ENCODE measurements around the gene TXNDC16.

The TXNDC16 gene

DNA sequence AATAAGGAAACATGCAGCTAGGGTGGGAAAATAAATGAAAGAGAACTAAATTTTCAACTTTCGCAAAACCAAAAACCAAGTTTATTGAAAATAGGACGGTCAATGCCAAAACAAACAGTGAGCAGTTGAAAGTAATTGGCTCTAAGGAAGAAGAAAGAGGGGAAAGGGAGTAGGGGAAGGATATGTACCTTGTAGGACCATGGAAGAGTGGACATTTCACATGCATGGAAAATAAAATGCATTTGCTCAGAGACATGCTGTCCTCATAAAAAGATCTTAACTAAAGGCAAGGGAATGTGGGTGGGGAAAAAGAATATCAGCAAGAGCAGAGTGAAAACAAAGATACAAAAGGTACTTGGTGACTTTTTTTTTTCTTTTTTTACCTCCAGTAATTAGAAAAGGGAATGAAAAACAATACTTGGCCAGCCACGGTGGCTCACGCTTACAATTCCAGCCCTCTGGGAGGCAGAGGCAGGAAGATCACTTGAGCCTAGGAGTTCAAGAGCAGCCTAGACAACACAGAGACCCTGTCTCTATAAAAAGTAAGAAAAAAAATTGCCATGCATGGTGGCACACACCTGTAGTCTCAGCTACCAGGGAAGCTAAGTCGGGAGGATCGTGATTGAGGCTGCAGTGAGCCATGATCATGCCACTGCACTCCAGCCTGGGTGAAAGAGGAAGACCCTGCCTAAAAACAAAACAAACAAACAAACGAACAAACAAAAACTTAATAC, 6.6 kb downstream of the TXNDC16 start:
- in situ Hi-C loops (cut with MboI; ENCODE audit: low sequenced_read_pairs): no loop called here

DNA sequence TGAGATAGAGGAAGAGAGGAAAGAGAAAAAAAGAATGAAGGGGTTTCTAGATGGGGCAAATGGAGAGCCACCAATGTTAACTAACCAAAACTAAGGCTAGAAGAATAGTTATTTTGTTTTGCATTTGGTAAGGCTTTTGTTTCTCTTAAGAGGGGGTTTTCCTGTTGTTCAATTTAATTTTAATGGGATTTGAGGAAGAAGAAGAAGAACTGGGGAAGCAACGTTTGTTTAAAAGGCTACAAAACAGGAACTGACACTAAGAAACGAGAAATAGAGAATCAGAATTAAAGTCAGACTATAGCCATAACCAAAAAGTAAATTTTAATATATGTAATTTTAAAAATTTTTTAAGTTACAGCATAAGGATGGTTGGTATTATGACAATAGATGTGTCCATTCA, 13.7 kb downstream of the TXNDC16 start:
- in situ Hi-C loops (cut with MboI; ENCODE audit: low sequenced_read_pairs): no loop called here

DNA sequence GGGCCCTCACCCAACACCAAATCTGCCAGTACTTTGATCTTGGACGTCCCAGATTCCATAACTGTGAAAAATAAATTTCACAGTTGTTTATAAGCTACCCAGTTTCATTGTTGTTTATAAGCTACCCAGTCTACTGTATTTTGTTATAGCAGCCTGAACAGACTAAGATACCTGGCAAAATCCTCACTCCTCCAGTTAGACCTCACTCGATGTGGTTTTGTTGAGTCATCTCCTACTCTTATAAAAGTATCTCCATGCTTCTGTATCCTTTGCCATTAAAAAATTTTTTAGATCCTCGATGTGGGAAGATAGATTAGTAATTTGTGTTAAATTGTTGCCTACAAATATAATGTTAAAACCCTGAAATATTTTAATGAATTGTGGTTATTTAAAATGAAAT, 16.0 kb downstream of the TXNDC16 start:
- in situ Hi-C loops (cut with MboI; ENCODE audit: low sequenced_read_pairs): no loop called here

DNA sequence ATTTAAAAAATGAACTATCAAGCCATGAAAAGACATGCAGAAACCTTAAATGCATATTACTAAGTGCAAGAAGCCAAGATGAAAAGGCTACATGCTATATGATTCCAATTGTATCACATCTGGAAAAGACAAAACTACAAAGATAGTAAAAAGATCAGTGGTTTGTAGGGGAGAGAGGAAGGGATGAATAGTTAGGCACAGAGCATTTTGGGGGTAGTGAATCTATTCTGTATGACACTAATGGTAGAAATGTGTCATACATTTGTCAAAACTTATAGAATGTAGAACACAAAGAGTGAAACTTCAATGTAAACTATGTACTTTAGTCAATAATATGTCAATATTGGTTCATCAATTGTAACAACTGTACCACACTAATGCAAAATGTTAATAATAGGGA, 20.8 kb downstream of the TXNDC16 start:
- in situ Hi-C loops (cut with MboI; ENCODE audit: low sequenced_read_pairs): no loop called here

DNA sequence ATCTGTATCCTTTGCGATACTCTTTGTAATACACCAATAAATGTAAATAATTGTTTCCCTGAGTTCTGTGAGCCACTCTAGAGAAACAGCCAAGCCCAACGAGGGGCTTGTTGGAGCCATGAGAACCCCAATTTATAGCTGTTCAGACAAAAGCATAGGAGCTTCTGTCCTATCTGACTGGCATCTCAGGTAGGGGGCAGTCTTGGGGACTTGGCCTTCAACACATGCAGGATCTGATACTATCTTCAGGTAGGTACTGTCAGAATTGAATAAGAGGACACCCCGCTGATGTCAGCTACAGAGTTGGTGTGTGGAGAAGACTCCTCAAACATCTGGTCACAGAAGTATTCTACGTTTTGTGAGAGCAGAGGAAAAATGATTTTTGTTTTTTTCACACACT, 25.3 kb downstream of the TXNDC16 start:
- in situ Hi-C loops (cut with MboI; ENCODE audit: low sequenced_read_pairs): no loop called here

DNA sequence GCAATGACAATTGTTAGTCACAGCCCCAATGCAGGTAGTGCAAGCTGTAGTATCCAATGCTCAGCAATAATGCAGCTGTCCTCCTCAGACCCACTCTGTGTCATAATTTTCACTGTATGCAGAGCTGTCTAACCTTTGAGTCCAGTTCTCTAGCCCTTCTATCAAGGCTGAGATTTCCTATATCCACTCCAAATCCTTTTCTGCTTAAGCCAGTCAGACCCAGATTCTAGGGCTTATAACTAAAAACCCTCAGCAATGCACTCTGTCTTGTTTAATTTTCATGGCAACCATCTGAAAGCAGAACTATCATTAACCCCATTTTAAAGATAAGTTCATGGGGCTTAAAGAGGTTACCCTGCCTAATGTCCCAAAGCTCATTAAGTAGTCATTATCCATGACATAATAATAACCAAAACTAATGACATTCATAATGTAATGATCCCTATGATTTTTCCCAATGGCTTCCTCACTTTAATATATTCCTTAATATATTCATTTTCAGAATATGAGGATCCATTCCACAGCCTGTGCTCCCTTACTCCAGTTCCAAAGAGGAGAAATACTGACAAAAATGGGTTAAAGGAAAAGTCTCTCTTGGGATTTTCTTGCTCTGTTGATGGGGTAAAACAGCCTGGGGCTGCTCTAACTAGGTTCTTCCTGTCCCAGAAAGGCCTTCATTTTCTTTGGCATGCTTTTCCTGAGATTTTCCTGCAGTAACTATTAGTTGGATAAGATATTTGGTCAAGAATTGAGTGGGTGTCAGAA, 29.5 kb downstream of the TXNDC16 start:
- in situ Hi-C loops (cut with MboI; ENCODE audit: low sequenced_read_pairs): no loop called here

DNA sequence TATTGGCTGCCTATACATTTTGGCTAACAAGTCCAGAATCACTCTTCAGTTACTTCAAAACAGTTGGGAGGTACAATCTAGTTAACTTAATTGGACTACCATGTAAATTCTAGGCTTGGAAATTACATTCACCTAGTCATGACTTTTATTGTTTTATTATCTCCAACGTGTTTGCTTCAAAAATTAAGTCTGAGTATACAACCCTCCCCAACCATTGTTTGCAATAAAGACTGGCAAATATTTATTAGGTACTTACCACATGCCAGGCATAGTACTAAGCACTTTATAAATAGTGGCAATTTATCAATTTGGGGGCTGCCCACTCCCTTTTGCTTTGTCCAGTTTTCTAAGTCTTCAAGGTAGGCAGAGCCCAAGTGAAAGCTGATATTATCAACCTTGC, 30.3 kb downstream of the TXNDC16 start:
- in situ Hi-C loops (cut with MboI; ENCODE audit: low sequenced_read_pairs): no loop called here

DNA sequence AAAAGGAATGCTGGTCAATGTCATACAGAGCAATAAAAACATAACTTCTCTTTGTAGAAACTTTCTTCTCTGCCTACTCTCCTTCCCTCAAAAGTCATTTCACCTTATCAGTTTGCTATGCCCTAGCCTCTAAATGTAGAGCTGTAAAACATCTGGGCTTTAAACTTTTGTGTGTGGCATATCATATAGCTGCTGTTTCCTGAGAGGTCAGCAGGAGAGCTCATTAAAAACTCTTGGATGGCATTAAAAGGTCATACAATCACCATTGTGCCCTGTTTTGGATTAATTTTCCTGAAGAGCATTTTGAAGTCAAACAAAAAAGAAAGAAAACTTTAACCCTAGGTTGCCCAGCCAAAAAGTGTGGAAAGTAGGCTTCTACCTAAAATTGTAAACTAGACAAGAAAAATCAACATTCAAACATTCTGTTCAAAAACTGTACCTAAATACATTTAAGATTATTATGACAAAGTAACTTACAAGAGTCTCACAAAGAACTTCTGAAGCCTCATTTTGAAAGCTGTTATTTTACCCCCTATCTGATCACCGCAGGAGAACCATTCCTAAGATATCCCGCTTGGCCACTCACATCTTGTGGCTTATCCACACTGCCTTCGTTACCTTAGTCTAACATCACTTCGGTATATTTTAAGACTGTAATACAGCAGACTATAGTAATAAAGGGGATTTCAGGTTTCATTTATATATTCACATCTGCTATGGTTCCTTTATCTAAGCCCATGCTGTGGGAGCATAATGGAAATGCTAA, 38.1 kb downstream of the TXNDC16 start:
- in situ Hi-C loops (cut with MboI; ENCODE audit: low sequenced_read_pairs): no loop called here

DNA sequence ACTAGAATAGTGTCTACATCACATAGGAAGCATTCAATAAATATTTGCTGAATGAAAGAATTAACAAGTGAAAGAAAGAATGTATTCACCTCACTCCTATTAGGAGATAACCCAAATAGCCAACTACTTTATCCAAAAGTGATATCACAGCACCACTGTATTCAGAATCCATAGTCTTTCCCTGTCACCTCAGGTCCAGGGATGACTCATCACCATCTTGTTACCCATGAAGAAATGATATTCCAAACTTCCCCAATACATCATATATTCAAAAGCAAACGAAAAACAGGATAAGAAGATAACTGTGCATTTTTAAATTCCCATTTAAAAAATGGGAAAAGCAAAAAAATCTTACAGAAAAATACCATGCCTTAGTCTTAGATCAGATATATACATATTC, 39.1 kb downstream of the TXNDC16 start:
- in situ Hi-C loops (cut with MboI; ENCODE audit: low sequenced_read_pairs): no loop called here

DNA sequence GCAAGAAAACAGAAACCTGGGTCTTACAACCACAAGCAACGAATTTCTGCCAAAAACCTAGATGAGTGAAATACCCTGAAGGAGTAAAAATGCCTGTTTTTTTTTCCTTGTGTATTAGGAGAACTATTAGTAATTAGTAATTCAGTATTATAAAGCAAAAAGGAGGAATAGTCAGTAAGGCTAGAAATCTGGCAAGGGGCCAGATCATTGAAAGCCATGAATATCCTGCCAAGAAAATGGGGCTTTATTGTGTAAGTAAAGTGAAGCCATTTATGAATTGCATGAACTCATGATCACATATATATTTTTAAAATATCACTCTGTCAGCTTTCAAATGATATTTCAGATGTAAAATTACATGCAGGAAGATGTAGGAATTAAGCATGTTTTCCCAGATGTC, 57.9 kb downstream of the TXNDC16 start:
- in situ Hi-C loops (cut with MboI; ENCODE audit: low sequenced_read_pairs): no loop called here

DNA sequence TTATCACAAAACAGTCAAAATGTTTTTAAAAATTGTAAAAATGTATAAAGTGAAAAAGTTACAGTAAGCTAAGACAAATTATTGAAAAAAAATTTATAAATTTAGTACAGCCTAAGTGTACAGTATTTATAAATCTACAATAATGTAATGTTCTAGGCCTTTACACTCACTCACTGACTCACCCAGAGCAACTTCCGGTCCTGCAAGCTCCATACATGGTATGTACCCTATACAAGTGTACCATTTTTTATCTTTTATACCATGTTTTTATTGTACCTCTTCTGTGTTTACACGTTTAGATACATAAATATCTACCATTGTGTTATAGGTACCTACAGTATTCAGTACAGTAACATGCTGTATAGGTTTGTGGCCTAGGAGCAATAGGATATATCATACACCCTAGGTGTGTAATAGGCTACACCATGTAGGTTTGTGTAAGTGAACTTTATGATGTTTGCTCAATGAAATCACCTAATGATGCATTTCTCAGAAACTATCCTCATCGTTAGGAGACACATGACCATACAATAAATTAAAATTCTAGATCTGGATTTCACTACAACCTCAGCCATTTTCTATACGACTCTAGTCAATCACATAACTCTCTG, 66.8 kb downstream of the TXNDC16 start:
- in situ Hi-C loops (cut with MboI; ENCODE audit: low sequenced_read_pairs): no loop called here

DNA sequence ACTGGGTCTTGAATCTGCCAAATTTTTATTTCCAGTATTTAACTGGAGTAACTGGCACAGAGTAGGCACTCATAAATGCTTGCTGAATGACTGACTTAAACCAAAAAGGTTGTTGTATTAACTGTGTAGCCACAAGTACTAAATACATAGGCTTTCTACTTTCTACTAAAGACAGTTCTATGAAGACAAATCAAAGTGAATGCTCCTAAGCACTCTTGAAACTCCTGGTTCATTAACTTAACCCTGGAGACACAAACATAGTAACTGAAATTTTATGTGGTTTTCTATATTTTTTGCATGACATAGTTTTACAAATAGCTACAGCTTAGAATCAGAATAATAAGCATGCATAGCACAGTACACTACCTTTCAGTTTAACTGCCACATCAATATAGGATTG, 70.4 kb downstream of the TXNDC16 start:
- in situ Hi-C loops (cut with MboI; ENCODE audit: low sequenced_read_pairs): no loop called here

DNA sequence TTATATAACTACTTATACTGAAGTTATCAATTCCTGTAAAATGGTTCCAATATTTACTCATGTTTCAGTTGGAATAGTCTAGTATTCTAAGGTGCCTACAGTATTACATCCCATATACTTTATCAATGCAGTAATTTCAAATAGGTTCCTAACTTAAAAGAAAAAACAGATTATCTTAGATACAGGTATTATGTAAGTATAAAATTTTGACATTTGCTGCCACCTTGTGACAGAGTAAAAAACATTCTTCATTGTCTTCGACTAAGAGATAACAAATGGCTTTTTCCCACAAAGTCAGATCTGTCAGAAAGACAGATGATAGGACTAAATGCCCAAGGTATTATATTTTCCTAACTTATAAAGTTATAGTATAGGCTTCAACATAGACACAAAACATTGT, 78.7 kb downstream of the TXNDC16 start:
- in situ Hi-C loops (cut with MboI; ENCODE audit: low sequenced_read_pairs): loop anchor here (10.0 kb wide), 1 partner anchor 179 kb away; no protein-coding TSS in a partner anchor

DNA sequence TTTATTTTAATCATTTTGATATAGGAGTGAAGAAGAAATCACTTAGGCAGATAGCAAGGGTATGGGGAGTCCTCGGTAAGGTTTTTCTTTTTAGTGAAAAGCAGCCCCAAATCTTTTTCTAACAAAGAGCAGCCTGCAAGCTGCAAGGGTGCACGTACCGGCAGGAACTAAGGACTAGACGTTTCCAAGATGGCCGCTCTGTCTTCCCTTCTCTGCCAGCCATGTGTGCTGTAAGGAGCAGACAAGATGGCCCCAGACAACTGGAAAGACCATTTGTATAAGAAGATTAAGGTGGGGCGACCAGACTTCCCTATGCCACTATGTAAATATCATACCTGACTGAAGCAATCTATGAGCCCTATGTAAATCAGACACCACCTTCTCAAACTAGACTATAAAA, 79.6 kb downstream of the TXNDC16 start:
- in situ Hi-C loops (cut with MboI; ENCODE audit: low sequenced_read_pairs): loop anchor here (10.0 kb wide), 1 partner anchor 178 kb away; no protein-coding TSS in a partner anchor

DNA sequence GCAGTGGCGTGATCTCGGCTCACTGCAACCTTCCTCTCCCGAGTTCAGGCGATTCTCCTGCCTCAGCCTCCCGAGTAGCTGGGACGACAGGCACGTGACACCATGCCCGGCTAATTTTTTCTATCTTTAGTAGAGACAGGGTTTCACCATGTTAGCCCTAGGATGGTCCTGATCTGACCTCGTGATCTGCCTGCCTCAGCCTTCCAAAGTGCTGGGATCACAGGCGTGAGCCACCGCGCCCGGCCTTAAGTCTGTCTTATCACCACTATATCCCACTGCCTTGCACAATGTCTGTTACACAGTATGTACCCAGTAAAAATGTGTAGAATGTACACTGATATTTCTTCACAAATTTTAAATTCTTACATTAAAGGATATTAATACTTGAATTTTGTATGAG, 80.1 kb downstream of the TXNDC16 start:
- in situ Hi-C loops (cut with MboI; ENCODE audit: low sequenced_read_pairs): loop anchor here (10.0 kb wide), 1 partner anchor 177 kb away; no protein-coding TSS in a partner anchor

DNA sequence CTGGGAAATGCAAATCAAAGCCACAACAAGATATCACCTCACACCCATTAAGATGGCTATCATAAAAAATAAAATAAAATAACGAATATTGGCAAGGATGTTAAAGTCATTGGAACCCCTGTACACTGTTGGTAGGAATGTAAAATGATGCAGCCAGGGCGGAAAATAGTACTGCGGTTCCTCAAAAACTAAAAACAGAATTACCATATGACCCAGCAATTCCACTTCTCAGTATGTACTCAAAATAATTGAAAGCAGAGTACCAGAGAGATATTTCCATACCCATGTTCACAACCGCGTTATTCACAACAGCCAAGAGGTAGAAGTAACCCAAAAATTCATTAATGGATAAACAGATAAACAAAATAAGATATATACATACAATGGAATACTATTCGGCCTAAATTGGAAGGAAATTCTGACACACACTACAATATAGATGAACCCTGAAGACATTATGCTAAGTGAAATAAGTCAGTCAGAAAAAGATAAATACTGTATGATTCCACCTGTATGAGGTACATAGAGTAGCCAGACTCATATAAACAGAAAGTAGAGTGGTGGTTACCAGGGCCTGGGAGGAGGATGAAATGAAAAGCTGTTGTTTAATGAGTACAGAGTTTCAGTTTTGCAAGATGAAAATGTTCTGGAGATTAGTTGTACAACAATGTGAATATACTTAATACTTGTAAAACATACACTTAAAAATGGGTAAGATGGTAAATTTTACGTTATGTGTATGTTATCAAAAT, 84.6 kb downstream of the TXNDC16 start:
- in situ Hi-C loops (cut with MboI; ENCODE audit: low sequenced_read_pairs): no loop called here

DNA sequence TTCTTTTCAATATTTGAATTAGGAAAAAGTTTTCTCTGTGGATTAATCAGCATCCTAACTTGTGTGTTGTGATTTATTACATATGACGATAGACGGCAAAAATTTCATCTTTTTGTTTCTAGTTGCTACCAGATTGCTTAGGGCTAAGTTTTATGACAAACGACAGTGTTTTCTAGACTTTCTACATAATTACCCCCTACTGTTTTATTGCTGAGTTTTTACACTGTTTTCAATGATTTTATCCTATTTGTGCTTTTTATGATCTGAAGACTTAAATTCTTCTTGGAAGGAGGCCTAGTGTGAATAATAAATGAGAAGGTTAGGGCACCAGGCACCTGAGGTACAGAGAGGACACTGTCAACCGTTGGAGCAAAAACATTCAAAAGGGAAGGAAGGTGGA, 88.1 kb downstream of the TXNDC16 start:
- in situ Hi-C loops (cut with MboI; ENCODE audit: low sequenced_read_pairs): no loop called here

DNA sequence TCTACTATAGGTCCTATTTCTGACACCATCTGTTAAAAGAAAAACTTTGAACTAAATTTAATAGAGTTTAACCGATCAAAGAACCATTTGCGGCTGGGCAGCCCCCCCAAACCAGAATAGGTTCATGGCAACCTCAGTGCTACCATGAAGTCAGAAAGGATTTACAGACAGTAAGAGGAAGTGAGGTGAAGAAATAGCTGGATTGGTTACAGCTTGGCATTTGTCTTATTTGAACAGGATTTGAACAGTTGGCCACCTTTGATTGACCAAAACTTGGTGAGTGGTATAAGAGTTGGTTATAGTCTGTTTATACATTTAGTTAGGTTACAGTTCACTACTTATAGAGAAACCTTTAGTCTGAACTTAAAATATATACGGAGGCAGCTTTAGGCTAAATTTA, 88.9 kb downstream of the TXNDC16 start:
- in situ Hi-C loops (cut with MboI; ENCODE audit: low sequenced_read_pairs): no loop called here

DNA sequence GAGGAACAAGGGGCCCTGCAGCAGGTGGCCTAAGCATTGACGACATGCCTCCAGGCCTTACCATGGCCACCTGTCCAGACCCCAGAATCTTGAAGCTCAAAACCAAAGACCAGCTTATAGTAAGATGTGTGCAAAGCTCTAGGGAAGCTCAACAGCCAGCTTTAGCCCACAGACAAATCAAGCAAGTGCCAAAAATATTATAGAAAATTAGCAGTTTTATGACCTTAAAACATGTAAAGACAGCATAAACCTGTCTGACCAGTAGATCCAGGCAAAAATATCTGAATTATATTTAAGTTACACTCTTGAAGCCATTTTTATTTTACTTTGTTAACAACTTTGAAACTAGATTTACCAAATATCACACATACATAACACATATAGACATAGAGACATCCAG, 90.6 kb downstream of the TXNDC16 start:
- in situ Hi-C loops (cut with MboI; ENCODE audit: low sequenced_read_pairs): no loop called here

DNA sequence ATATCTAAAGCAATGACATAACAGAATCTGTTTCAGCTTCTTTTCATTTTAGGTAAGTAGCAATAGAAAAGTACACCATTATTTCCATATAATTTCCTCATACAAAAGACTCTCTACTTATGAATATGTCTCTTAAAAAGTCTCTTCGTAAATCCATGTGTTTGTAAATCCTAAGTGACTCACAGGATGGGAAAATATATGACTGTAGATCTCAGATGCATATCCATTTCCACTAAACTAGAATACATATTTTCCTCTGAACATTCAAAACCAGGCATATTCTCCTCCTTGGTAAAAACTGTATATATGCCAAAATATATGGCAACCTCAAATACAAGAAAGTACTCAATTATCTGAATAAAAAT, 93.6 kb downstream of the TXNDC16 start:
- in situ Hi-C loops (cut with MboI; ENCODE audit: low sequenced_read_pairs): no loop called here

DNA sequence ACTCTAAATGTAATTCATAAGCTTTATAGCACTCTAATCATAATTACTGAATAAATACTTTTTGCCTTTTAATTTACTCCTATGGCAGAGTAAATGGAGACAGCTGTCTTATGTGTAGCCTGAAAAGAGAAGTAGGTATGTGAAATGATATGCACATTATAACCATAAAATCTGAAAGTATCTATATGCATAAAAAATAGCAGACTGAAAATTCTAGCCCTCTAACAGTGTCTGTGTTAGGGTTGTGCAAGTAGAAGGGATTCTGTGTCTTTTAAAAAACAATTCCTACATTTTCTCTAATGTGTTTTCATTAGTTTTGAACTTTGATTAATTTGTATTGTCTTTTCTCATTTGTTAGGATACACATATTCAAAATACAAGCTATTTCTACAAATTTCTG, 94.9 kb downstream of the TXNDC16 start:
- in situ Hi-C loops (cut with MboI; ENCODE audit: low sequenced_read_pairs): no loop called here
